ENCODE results near the gene PTPRD. TPM values are rescaled to one million over a fixed set of nuclear protein-coding genes. Genes with fewer than 3 reads are reported as not detected.

PTPRD gene
- polyA plus RNA-seq, 1 experiment: 0.39 TPM

DNA sequence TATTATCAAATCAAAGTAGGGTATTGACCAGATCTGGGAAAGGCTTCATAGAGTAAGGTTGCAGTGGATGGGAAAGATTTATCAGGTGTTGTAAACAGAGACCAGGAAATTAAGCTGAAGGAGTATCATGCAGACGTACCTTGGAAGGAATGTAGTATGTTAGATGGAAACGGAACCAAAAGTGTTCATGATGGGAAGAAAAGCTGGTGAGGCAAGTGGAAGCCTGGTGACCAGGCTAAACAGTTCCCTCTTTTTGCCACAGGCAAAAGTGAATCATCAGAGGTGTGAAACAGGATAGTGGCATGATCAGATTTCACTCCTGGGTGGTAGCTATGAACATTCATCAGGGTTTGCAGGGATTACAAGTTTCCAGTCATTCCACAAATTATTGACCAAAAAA is 2033.1 kb downstream of the PTPRD start:
- Histone ChIP-seq H3K36me3 (ENCODE audit: control insufficient read depth, insufficient read depth, low read length) (no peaks in the 10 kb centered on the region), H3K27me3 (ENCODE audit: control insufficient read depth, insufficient read depth, low read length) (no peaks in the 10 kb centered on the region), H3K4me3 (ENCODE audit: low read depth, low read length) (no peak overlapping the region)
- CTCF ChIA-PET: no interaction called here
- TF ChIP-seq, protein P1, sequence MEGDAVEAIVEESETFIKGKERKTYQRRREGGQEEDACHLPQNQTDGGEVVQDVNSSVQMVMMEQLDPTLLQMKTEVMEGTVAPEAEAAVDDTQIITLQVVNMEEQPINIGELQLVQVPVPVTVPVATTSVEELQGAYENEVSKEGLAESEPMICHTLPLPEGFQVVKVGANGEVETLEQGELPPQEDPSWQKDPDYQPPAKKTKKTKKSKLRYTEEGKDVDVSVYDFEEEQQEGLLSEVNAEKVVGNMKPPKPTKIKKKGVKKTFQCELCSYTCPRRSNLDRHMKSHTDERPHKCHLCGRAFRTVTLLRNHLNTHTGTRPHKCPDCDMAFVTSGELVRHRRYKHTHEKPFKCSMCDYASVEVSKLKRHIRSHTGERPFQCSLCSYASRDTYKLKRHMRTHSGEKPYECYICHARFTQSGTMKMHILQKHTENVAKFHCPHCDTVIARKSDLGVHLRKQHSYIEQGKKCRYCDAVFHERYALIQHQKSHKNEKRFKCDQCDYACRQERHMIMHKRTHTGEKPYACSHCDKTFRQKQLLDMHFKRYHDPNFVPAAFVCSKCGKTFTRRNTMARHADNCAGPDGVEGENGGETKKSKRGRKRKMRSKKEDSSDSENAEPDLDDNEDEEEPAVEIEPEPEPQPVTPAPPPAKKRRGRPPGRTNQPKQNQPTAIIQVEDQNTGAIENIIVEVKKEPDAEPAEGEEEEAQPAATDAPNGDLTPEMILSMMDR (IDR thresholded peaks at IDR 0.05; ENCODE audit: insufficient read depth, low read depth, low read length): no peak
- POLR2A ChIA-PET: no interaction called here
- DNase-seq (ENCODE audit: low read depth): no peak

DNA sequence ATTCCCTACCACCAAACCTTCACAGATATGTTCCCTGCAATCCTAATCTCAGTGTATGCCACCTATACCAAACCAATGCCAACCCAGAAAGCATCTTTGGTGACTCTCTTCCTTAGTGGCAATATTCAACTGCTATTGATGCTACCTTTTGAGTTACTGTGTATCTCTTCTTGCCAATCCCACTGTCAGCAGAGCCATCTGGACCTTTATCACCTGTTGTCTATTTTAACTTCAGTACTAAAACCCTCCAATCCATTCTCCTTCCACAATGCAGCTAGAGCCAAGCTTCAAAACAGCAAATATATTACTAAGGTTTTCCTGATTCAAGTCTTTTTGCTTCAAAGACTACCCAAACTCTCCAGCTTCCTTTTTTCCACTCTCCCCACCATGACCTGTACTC is 2036.1 kb downstream of the PTPRD start:
- ChIA-PET CTCF (no interaction called here), POLR2A (no interaction called here)

DNA sequence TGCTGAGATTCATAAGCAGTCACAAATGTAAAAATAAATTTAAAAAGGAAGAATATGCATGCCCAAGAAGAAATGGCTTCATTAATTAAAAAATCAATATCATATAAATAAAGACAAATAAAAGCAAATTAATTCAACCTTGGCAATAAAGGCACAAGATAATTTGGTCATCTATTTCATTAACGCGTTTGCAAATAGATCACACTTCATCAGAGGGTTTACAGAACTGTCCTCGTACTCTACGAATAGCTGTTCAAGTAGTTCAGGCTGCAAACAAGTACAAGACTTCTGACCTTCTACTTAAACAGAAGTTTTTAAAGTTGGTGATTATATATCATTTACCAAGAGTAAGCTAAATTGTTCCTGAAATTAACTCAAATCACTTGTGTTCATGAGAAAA is 2038.0 kb downstream of the PTPRD start:
- TF ChIP-seq, protein P1 (IDR thresholded peaks at IDR 0.05; ENCODE audit: insufficient read depth, low read depth, low read length): no peak
- no peaks in the 10 kb centered on the region for H3K27me3 ChIP-seq (ENCODE audit: control insufficient read depth, insufficient read depth, low read length)
- ChIA-PET POLR2A (no interaction called here), CTCF (no interaction called here)
- H3K4me3 ChIP-seq (ENCODE audit: low read depth, low read length): no peak overlapping the region
- H3K36me3 ChIP-seq (ENCODE audit: control insufficient read depth, insufficient read depth, low read length): no peaks in the 10 kb centered on the region
- DNase-seq (ENCODE audit: low read depth): no peak

More for the DNA sequence above, 2036.1 kb downstream of the PTPRD start:
- H3K27me3 ChIP-seq (ENCODE audit: control insufficient read depth, insufficient read depth, low read length): no peaks in the 10 kb centered on the region
- no peak for DNase-seq (ENCODE audit: low read depth)
- H3K4me3 ChIP-seq (ENCODE audit: low read depth, low read length): no peak overlapping the region
- no peaks in the 10 kb centered on the region for H3K36me3 ChIP-seq (ENCODE audit: control insufficient read depth, insufficient read depth, low read length)
- TF ChIP-seq, protein P1 (IDR thresholded peaks at IDR 0.05; ENCODE audit: insufficient read depth, low read depth, low read length): no peak

DNA sequence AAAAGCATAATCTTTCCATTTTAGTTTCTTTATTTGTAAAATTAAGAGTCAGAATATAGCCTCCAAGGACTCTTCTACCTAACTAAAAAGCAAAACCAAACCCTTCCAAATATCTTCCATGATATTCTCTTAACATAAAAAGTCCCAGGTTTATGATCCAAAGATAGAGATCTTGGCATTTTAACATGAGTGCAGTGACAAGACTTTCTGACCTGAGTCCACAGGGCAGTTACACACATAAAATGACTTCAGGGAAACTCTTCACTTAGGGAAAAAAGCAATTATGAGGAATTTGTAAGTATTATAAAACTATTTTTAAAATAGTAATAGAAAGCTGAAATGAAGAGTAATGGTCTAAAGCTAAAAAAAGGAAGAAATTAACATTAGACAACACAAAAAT is 2040.6 kb downstream of the PTPRD start:
- TF ChIP-seq, protein P1 (IDR thresholded peaks at IDR 0.05; ENCODE audit: insufficient read depth, low read depth, low read length): no peak
- CTCF ChIA-PET: no interaction called here

DNA sequence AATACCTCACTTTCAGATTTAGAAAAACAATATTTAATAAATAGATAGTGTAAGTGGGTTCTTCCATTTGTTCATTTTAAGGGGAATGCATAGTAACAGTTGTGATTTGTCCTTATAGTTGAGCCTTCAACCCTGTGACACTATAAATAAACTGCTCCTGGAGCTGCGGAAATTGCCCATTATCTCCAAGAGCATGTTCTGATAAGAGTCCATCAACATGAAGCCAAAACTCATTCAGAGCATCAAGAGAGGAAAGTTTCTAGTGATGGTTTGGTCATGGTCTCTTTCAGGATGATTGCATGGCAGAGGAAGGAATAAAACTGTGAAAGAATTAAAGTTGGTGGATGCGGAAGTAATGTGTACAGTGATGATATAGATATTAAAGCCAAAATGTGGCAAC is 2041.2 kb downstream of the PTPRD start:
- ChIA-PET POLR2A (no interaction called here), CTCF (no interaction called here)
- no peaks in the 10 kb centered on the region for H3K27me3 ChIP-seq (ENCODE audit: control insufficient read depth, insufficient read depth, low read length)

More for the DNA sequence above, 2040.6 kb downstream of the PTPRD start:
- POLR2A ChIA-PET: no interaction called here
- DNase-seq (ENCODE audit: low read depth): no peak
- no peaks in the 10 kb centered on the region for H3K27me3 ChIP-seq (ENCODE audit: control insufficient read depth, insufficient read depth, low read length)
- no peak overlapping the region for H3K4me3 ChIP-seq (ENCODE audit: low read depth, low read length)
- no peaks in the 10 kb centered on the region for H3K36me3 ChIP-seq (ENCODE audit: control insufficient read depth, insufficient read depth, low read length)

More for the DNA sequence above, 2041.2 kb downstream of the PTPRD start:
- DNase-seq (ENCODE audit: low read depth): no peak
- Histone ChIP-seq H3K4me3 (ENCODE audit: low read depth, low read length) (no peak overlapping the region), H3K36me3 (ENCODE audit: control insufficient read depth, insufficient read depth, low read length) (no peaks in the 10 kb centered on the region)
- TF ChIP-seq, protein P1 (IDR thresholded peaks at IDR 0.05; ENCODE audit: insufficient read depth, low read depth, low read length): no peak
